GM19397 (cell line): Measurements from ENCODE around the gene POLR1A.

Experiments
- ATAC-seq: cut with Tn5 transposase; IDR thresholded peaks from one replicate; pipeline ENCODE4 v1.9.1; 2021; ENCODE audit warnings: mild to moderate bottlenecking, moderate library complexity; ENCODE audit not compliant: unreplicated experiment

The POLR1A gene

GRCh38 chr2:86023366-86023712 lies 82.3 kb downstream of the POLR1A start:
- ATAC-seq = no peak

GRCh38 chr2:86022661-86023365 lies 82.9 kb downstream of the POLR1A start:
- ATAC-seq = no peak

GRCh38 chr2:86021396-86022378 lies 84.0 kb downstream of the POLR1A start:
- no peak for ATAC-seq

- ATAC-seq = no peak
Measured at GRCh38 chr2:86020984-86021383, 84.7 kb downstream of the POLR1A start.

GRCh38 chr2:86019121-86019520 lies 86.6 kb downstream of the POLR1A start:
- ATAC-seq = no peak

- no peak for ATAC-seq
Measured at GRCh38 chr2:86017901-86018896, 87.5 kb downstream of the POLR1A start.

- no peak for ATAC-seq
Measured at GRCh38 chr2:86016581-86016980, 89.1 kb downstream of the POLR1A start.

- no peak for ATAC-seq
Measured at GRCh38 chr2:86015699-86016098, 90.0 kb downstream of the POLR1A start.

GRCh38 chr2:86015006-86015405 lies 90.7 kb downstream of the POLR1A start:
- ATAC-seq = no peak

GRCh38 chr2:86014493-86014892 lies 91.2 kb downstream of the POLR1A start:
- ATAC-seq = no peak

- no peak for ATAC-seq
Measured at GRCh38 chr2:86012007-86012712, 93.5 kb downstream of the POLR1A start.

- ATAC-seq = no peak
Measured at GRCh38 chr2:86011449-86011941, 94.2 kb downstream of the POLR1A start.

- ATAC-seq = no peak
Measured at GRCh38 chr2:86010083-86010482, 95.6 kb downstream of the POLR1A start.

GRCh38 chr2:86006524-86006923 lies 99.2 kb downstream of the POLR1A start:
- no peak for ATAC-seq

- no peak for ATAC-seq
Measured at GRCh38 chr2:86003967-86004366, 101.7 kb downstream of the POLR1A start.

- ATAC-seq = no peak
Measured at GRCh38 chr2:86003104-86003503, 102.6 kb downstream of the POLR1A start.

GRCh38 chr2:86002375-86002774 lies 103.3 kb downstream of the POLR1A start:
- ATAC-seq = no peak

- ATAC-seq = no peak
Measured at GRCh38 chr2:86001326-86001725, 104.4 kb downstream of the POLR1A start.

GRCh38 chr2:86000938-86001312 lies 104.8 kb downstream of the POLR1A start:
- ATAC-seq = no peak
